Activated CD4-positive, alpha-beta T cell treated with anti-CD3 and anti-CD28 coated beads, Interleukin-2, amount 10 ng/mL, durations not matched to agents 7 days and 5 days (primary cell): ENCODE measurements around the gene IREB2. TPM values are rescaled to one million over a fixed set of nuclear protein-coding genes. Genes with fewer than 3 reads are reported as not detected.
"Not testable (repeated sequence)": the region's sequence is repeated elsewhere in the genome, so short reads cannot be mapped to it uniquely, and the experiment has no call there.

Experiments used
- CTCF ChIA-PET: fragments of 350-600 bp; sonication (Branson Sonifier 250); formaldehyde crosslinking; loops from one replicate; lab custom pipeline; 2021; ENCODE audit warnings: antibody characterized with exemption; lab: Charles Lee
- POLR2A ChIA-PET: fragments of 350-600 bp; sonication (Branson Sonifier 250); formaldehyde crosslinking; loops from one replicate; lab custom pipeline; 2021; ENCODE audit warnings: antibody characterized with exemption; lab: Charles Lee
- DNase-seq: peaks from one replicate; pipeline ENCODE4 v3.0.0-alpha.2; 2020
- H3K27ac Mint-ChIP-seq: one replicate; pipeline ENCODE4 v1.8.0; 2021; ENCODE audit warnings: mild to moderate bottlenecking, moderate library complexity, mixed read lengths
- H3K27me3 Mint-ChIP-seq: one replicate; pipeline ENCODE4 v1.8.0; 2021; ENCODE audit warnings: mixed read lengths
- H3K36me3 Mint-ChIP-seq: one replicate; pipeline ENCODE4 v1.8.0; 2021; ENCODE audit warnings: low read depth, mixed read lengths
- H3K4me1 Mint-ChIP-seq: one replicate; pipeline ENCODE4 v1.8.0; 2021; ENCODE audit warnings: mixed read lengths
- H3K4me3 Mint-ChIP-seq: one replicate; pipeline ENCODE4 v1.8.0; 2021; ENCODE audit warnings: mild to moderate bottlenecking, moderate library complexity, mixed read lengths
- H3K9me3 Mint-ChIP-seq: one replicate; pipeline ENCODE4 v1.8.0; 2021; ENCODE audit warnings: mixed read lengths
- total RNA-seq, 2 experiments: library from RNA; stranded (reverse); gene quantifications; one replicate each; pipeline ENCODE4 v1.2.3, GENCODE V29; 2021

The IREB2 gene
- total RNA-seq, 2 experiments from 2014 or later, result 52.9 to 57.2 TPM

- Mint-ChIP-seq H3K4me1 (peaks cover 29% of the 10 kb centered on the region), H3K9me3 (no peaks in the 10 kb centered on the region), H3K36me3 (no peaks in the 10 kb centered on the region), H3K27ac (peak overlapping the region; percentile 54), H3K27me3 (peaks cover 4% of the 10 kb centered on the region), H3K4me3 (no peak overlapping the region)
- POLR2A ChIA-PET, result no interaction called here
- peak; percentile 11 for DNase-seq
- CTCF ChIA-PET, result interaction anchor here (1.2 kb wide), 1 partner anchor 12 kb away, joined by 3 read pairs; no protein-coding TSS in a partner anchor
Observed at GRCh38 chr15:78509726-78510312, 71.8 kb downstream of the IREB2 start.

- DNase-seq, H3K27me3 Mint-ChIP-seq, H3K27ac Mint-ChIP-seq, H3K9me3 Mint-ChIP-seq, H3K4me1 Mint-ChIP-seq, H3K36me3 Mint-ChIP-seq, H3K4me3 Mint-ChIP-seq, CTCF ChIA-PET, POLR2A ChIA-PET: not testable (repeated sequence)
Observed at GRCh38 chr15:78520035-78520434, 82.0 kb downstream of the IREB2 start.

GRCh38 chr15:78524230-78524629 lies 86.2 kb downstream of the IREB2 start:
- H3K36me3 Mint-ChIP-seq, result peaks cover 1% of the 10 kb centered on the region
- no peak for DNase-seq
- H3K27me3 Mint-ChIP-seq, result no peaks in the 10 kb centered on the region
- H3K4me1 Mint-ChIP-seq, result no peaks in the 10 kb centered on the region
- peaks cover 2% of the 10 kb centered on the region for H3K9me3 Mint-ChIP-seq
- H3K4me3 Mint-ChIP-seq, result no peak overlapping the region
- H3K27ac Mint-ChIP-seq, result no peak overlapping the region
- ChIA-PET CTCF (interaction anchor here (0.7 to 0.8 kb wide), 2 partner anchors 9 to 18 kb away, joined by 3 read pairs; no protein-coding TSS in a partner anchor), POLR2A (no interaction called here)

- Mint-ChIP-seq H3K4me1 (no peaks in the 10 kb centered on the region), H3K27ac (no peak overlapping the region), H3K4me3 (no peak overlapping the region), H3K9me3 (peaks cover 2% of the 10 kb centered on the region), H3K27me3 (no peaks in the 10 kb centered on the region), H3K36me3 (peaks cover 1% of the 10 kb centered on the region)
- CTCF ChIA-PET, result no interaction called here
- DNase-seq, result no peak
- POLR2A ChIA-PET, result no interaction called here
Observed at GRCh38 chr15:78527325-78527724, 89.3 kb downstream of the IREB2 start.

- Mint-ChIP-seq H3K4me3 (no peak overlapping the region), H3K4me1 (no peaks in the 10 kb centered on the region), H3K9me3 (no peaks in the 10 kb centered on the region), H3K27me3 (peaks cover 3% of the 10 kb centered on the region), H3K36me3 (no peaks in the 10 kb centered on the region), H3K27ac (no peak overlapping the region)
- no peak for DNase-seq
- ChIA-PET POLR2A (no interaction called here), CTCF (interaction anchor here (0.5 to 1.2 kb wide), 3 partner anchors 11 to 370 kb away, joined by 3 to 4 read pairs (median 3); no protein-coding TSS in a partner anchor)
Observed at GRCh38 chr15:78533331-78533730, 95.3 kb downstream of the IREB2 start.

- Mint-ChIP-seq H3K9me3 (no peaks in the 10 kb centered on the region), H3K27me3 (peaks cover 3% of the 10 kb centered on the region), H3K4me3 (no peak overlapping the region), H3K4me1 (peaks cover 9% of the 10 kb centered on the region), H3K36me3 (peaks cover 2% of the 10 kb centered on the region), H3K27ac (no peak overlapping the region)
- POLR2A ChIA-PET, result no interaction called here
- DNase-seq, result no peak
- CTCF ChIA-PET, result no interaction called here
Observed at GRCh38 chr15:78536134-78536533, 98.1 kb downstream of the IREB2 start.

- CTCF ChIA-PET, result interaction anchor here (1.2 kb wide), 1 partner anchor 20 kb away, joined by 3 read pairs; no protein-coding TSS in a partner anchor
- Mint-ChIP-seq H3K4me1 (peaks cover 17% of the 10 kb centered on the region), H3K4me3 (no peak overlapping the region), H3K27me3 (peaks cover 3% of the 10 kb centered on the region), H3K9me3 (no peaks in the 10 kb centered on the region), H3K36me3 (peaks cover 13% of the 10 kb centered on the region), H3K27ac (no peak overlapping the region)
- no peak for DNase-seq
- POLR2A ChIA-PET, result no interaction called here
Observed at GRCh38 chr15:78537266-78537905, 99.4 kb downstream of the IREB2 start.

- no peak for DNase-seq
- Mint-ChIP-seq H3K27ac (peak overlapping the region; percentile 21), H3K4me1 (peaks cover 26% of the 10 kb centered on the region), H3K9me3 (no peaks in the 10 kb centered on the region), H3K27me3 (peaks cover 3% of the 10 kb centered on the region), H3K36me3 (peaks cover 23% of the 10 kb centered on the region), H3K4me3 (no peak overlapping the region)
- ChIA-PET CTCF (interaction anchor here (1.2 kb wide), 1 partner anchor 19 kb away, joined by 3 read pairs; no protein-coding TSS in a partner anchor), POLR2A (no interaction called here)
Observed at GRCh38 chr15:78538358-78538757, 100.3 kb downstream of the IREB2 start.

GRCh38 chr15:78539464-78540140 lies 101.6 kb downstream of the IREB2 start:
- not testable (repeated sequence) for DNase-seq, H3K9me3 Mint-ChIP-seq, H3K27me3 Mint-ChIP-seq
- peaks cover 27% of the 10 kb centered on the region for H3K36me3 Mint-ChIP-seq
- H3K4me1 Mint-ChIP-seq, result peaks cover 30% of the 10 kb centered on the region
- H3K27ac Mint-ChIP-seq, result peak overlapping the region; percentile 92
- CTCF ChIA-PET, result interaction anchor here (0.7 to 2.4 kb wide), 3 partner anchors 17 to 1130 kb away, joined by 3 to 7 read pairs (median 4); no protein-coding TSS in a partner anchor
- peak overlapping the region; percentile 84 for H3K4me3 Mint-ChIP-seq
- POLR2A ChIA-PET, result interaction anchor here (1.1 kb wide), 1 partner anchor 240 kb away, joined by 4 read pairs; the partner anchor contains the start of gene SKIC8

- Mint-ChIP-seq H3K4me3 (peak within 1 kb of the TSS; percentile 84), H3K27ac (peak within 1 kb of the TSS; percentile 92), H3K9me3 (no peaks in the 10 kb centered on the region), H3K36me3 (peaks cover 31% of the 10 kb centered on the region), H3K27me3 (no peaks in the 10 kb centered on the region), H3K4me1 (peaks cover 32% of the 10 kb centered on the region)
- POLR2A ChIA-PET, result interaction anchor here (1.1 kb wide), 1 partner anchor 241 kb away, joined by 4 read pairs; the partner anchor contains the start of gene SKIC8
- DNase-seq, result peak; percentile 95
- CTCF ChIA-PET, result interaction anchor here (0.7 to 3.7 kb wide), 7 partner anchors 10 to 1130 kb away, joined by 3 to 11 read pairs (median 4); partner anchors contain the start of gene CHRNA5
Observed at GRCh38 chr15:78540141-78540870, 102.3 kb downstream of the IREB2 start, which contains the start of gene PSMA4. PSMA4 (plus strand) TSS chr15:78540444; CDS start chr15:78541928, 1,484 bp downstream.

- no peaks in the 10 kb centered on the region for H3K9me3 Mint-ChIP-seq
- H3K27me3 Mint-ChIP-seq, result no peaks in the 10 kb centered on the region
- peak; percentile 20 for DNase-seq
- ChIA-PET CTCF (interaction anchor here (0.8 to 3.7 kb wide), 7 partner anchors 11 to 633 kb away, joined by 3 to 11 read pairs (median 4); partner anchors contain the start of gene CHRNA5), POLR2A (interaction anchor here (1.1 kb wide), 1 partner anchor 241 kb away, joined by 4 read pairs; the partner anchor contains the start of gene SKIC8)
- peak overlapping the region; percentile 92 for H3K27ac Mint-ChIP-seq
- H3K4me1 Mint-ChIP-seq, result peaks cover 35% of the 10 kb centered on the region
- H3K4me3 Mint-ChIP-seq, result peak overlapping the region; percentile 84
- H3K36me3 Mint-ChIP-seq, result peaks cover 39% of the 10 kb centered on the region
Observed at GRCh38 chr15:78540871-78541743, 103.1 kb downstream of the IREB2 start.
